HCT116 (cell line): ENCODE measurements around the gene UVRAG. TPM values are rescaled to one million over a fixed set of nuclear protein-coding genes. Genes with fewer than 3 reads are reported as not detected.

Experiments used
- ATAC-seq: fragments of 200-7000 bp; cut with Tn5 transposase; 2 replicates; pipeline ENCODE4 v1.9.1; 2020; ENCODE audit warnings: mild to moderate bottlenecking, moderate library complexity
- BruUV-seq: library from RNA; stranded (reverse); fragments of 400-500 nt; replicated peaks from 2 replicates; lab custom pipeline; 2021; lab: Mats Ljungman, UMichigan
- CTCF ChIA-PET: fragments of 300-600 bp; sonication (Branson Sonifier 250); formaldehyde crosslinking; loops from one replicate; lab custom pipeline; 2021; ENCODE audit warnings: antibody characterized with exemption; lab: Charles Lee
- POLR2A ChIA-PET: fragments of 300-600, 350-600 bp; sonication (Branson Sonifier 250); formaldehyde crosslinking; loops from one replicate; lab custom pipeline; 2021; ENCODE audit warnings: antibody characterized with exemption; lab: Charles Lee
- RAD21 ChIA-PET, 2 experiments: fragments of 300-600 bp; sonication (Branson Sonifier 250); formaldehyde crosslinking; loops; one replicate each; lab custom pipeline; 2023; ENCODE audit warnings: low total read pairs in 2 of 2; ENCODE audit not compliant: uncharacterized antibody in 2 of 2, unreplicated experiment in 2 of 2, low non-redundant PET in 1 of 2; lab: Charles Lee
- DNase-seq: peaks from one replicate; pipeline ENCODE4 v3.0.0-alpha.2; 2010; ENCODE audit warnings: low read depth, low spot score
- H2AFZ ChIP-seq: fragments of 200-600 bp; shearing (Covaris generic), sonication (generic); 2 replicates; pipeline ENCODE4 v1.6.1; 2017; ENCODE audit warnings: low read depth, mixed run types, mixed read lengths, antibody characterized with exemption, low read length; ENCODE audit not compliant: poor library complexity, severe bottlenecking
- H3K27ac ChIP-seq: 2 replicates; pipeline ENCODE4 v1.5.1; 2012; ENCODE audit warnings: low read depth, low read length
- H3K27me3 ChIP-seq: fragments of 200-600 bp; sonication (generic); 2 replicates; pipeline ENCODE4 v1.6.1; 2016; ENCODE audit warnings: mixed run types, low read length, mixed read lengths; ENCODE audit not compliant: insufficient read depth
- H3K36me3 ChIP-seq, 2 experiments: fragments of 200-500 bp in 1 of 2; fragments of 200-600 bp in 1 of 2; sonication (Bioruptor generic) in 1 of 2; sonication (generic) in 1 of 2; 2 replicates each; pipeline versions ENCODE4 v1.5.1 to v1.6.1; 2014 to 2016; ENCODE audit warnings: low read length in 2 of 2, inconsistent platforms in 1 of 2, mixed read lengths in 1 of 2, mixed run types in 1 of 2; ENCODE audit not compliant: insufficient read depth in 2 of 2, control insufficient read depth in 1 of 2
- H3K4me1 ChIP-seq, 2 experiments: fragments of 200-600 bp in 1 of 2; sonication (generic) in 1 of 2; 2 replicates each; pipeline versions ENCODE4 v1.5.1 to v1.6.1; 2012 to 2017; ENCODE audit warnings: low read length in 2 of 2, inconsistent platforms in 1 of 2, mild to moderate bottlenecking in 1 of 2, mixed read lengths in 1 of 2, mixed run types in 1 of 2, moderate library complexity in 1 of 2; ENCODE audit not compliant: insufficient read depth in 2 of 2, control insufficient read depth in 1 of 2
- H3K4me2 ChIP-seq: fragments of 200-600 bp; sonication (generic); 2 replicates; pipeline ENCODE4 v1.6.1; 2017; ENCODE audit warnings: mixed run types, low read length, mixed read lengths
- H3K4me3 ChIP-seq, 2 experiments: fragments of 200-600 bp in 1 of 2; sonication (generic) in 1 of 2; replicated peaks in 1 of 2; 2 replicates each; pipeline ENCODE4 v1.5.1; 2011 to 2016; ENCODE audit warnings: low read length in 2 of 2, control low read depth in 1 of 2, low read depth in 1 of 2, mild to moderate bottlenecking in 1 of 2, mixed read lengths in 1 of 2, mixed run types in 1 of 2
- H3K79me2 ChIP-seq: fragments of 200-600 bp; sonication (generic); 2 replicates; pipeline ENCODE4 v1.6.1; 2017; ENCODE audit warnings: mild to moderate bottlenecking, mixed run types, low read length, moderate library complexity, mixed read lengths; ENCODE audit not compliant: insufficient read depth
- H3K9ac ChIP-seq: fragments of 200-600 bp; sonication (generic); 2 replicates; pipeline ENCODE4 v1.6.1; 2016; ENCODE audit warnings: low read length, mixed read lengths
- H3K9me2 ChIP-seq: fragments of 200-600 bp; sonication (generic), shearing (Covaris generic); 2 replicates; pipeline ENCODE4 v1.6.1; 2017; ENCODE audit warnings: mixed run types, mild to moderate bottlenecking, moderate library complexity; ENCODE audit not compliant: insufficient read depth
- H3K9me3 ChIP-seq, 2 experiments: fragments of 200-500 bp in 1 of 2; fragments of 200-600 bp in 1 of 2; sonication (Bioruptor generic) in 1 of 2; sonication (generic) in 1 of 2; 2 replicates each; pipeline ENCODE4 v1.6.1; 2014 to 2017; ENCODE audit warnings: low read length in 2 of 2, mixed read lengths in 2 of 2, inconsistent platforms in 1 of 2, low read depth in 1 of 2, mild to moderate bottlenecking in 1 of 2, mixed run types in 1 of 2, moderate library complexity in 1 of 2; ENCODE audit not compliant: control insufficient read depth in 1 of 2, insufficient read depth in 1 of 2
- H4K20me1 ChIP-seq: fragments of 200-600 bp; sonication (generic), shearing (Covaris generic); 2 replicates; pipeline ENCODE4 v1.6.1; 2017; ENCODE audit warnings: mixed run types, mild to moderate bottlenecking, moderate library complexity; ENCODE audit not compliant: insufficient read depth
- CBX3 ChIP-seq: IDR thresholded peaks from 2 replicates; pipeline ENCODE4 v1.6.1; 2012; ENCODE audit warnings: low read depth
- CTCF ChIP-seq, 3 experiments: fragments of 200-600 bp in 1 of 3; sonication (generic) in 1 of 3; IDR thresholded peaks in 2 of 3; conservative IDR thresholded peaks in 1 of 3; 2 replicates each; pipeline ENCODE4 v1.5.1; 2012 to 2017; ENCODE audit warnings: low read depth in 2 of 3, low read length in 2 of 3, antibody characterized with exemption in 1 of 3, borderline replicate concordance in 1 of 3, control low read depth in 1 of 3, mild to moderate bottlenecking in 1 of 3, mixed read lengths in 1 of 3, mixed run types in 1 of 3, moderate library complexity in 1 of 3; ENCODE audit not compliant: insufficient read depth in 1 of 3
- ELF1 ChIP-seq: IDR thresholded peaks from 2 replicates; pipeline ENCODE4 v1.6.1; 2012; ENCODE audit warnings: low read depth, borderline replicate concordance
- EZH2 ChIP-seq: fragments of 200-600 bp; sonication (generic); IDR thresholded peaks from 2 replicates; pipeline ENCODE4 v1.6.1; 2017; ENCODE audit warnings: antibody characterized with exemption, mixed run types
- MAX ChIP-seq: IDR thresholded peaks from 2 replicates; pipeline ENCODE4 v1.6.1; 2012
- SRF ChIP-seq: IDR thresholded peaks from 2 replicates; pipeline ENCODE4 v1.6.1; 2012; ENCODE audit warnings: low read depth
- YY1 ChIP-seq: IDR thresholded peaks from 2 replicates; pipeline ENCODE4 v1.6.1; 2011; ENCODE audit warnings: low read length, low read depth, moderate library complexity, mild to moderate bottlenecking; ENCODE audit not compliant: insufficient replicate concordance; ENCODE audit errors: extremely low read depth
- ZBTB33 ChIP-seq: IDR thresholded peaks from 2 replicates; pipeline ENCODE4 v1.6.1; 2011; ENCODE audit warnings: mild to moderate bottlenecking, low read length, moderate library complexity; ENCODE audit not compliant: insufficient replicate concordance; ENCODE audit errors: extremely low read depth
- ZFX ChIP-seq: fragments of 450-650 bp; IDR thresholded peaks from 2 replicates; pipeline ENCODE4 v1.6.1; 2017
- ZNF274 ChIP-seq: fragments of 200-500 bp; sonication (Bioruptor generic); IDR thresholded peaks from 2 replicates; pipeline ENCODE4 v1.6.1; 2014; ENCODE audit warnings: mild to moderate bottlenecking, low read depth, low read length, inconsistent platforms
- intact Hi-C: fragments of 100-400 bp; cut with micrococcal nuclease; formaldehyde crosslinking; loops from 2 replicates; pipeline ENCODE4 v1.10.0; 2022
- total RNA-seq: library from RNA; stranded (reverse); gene quantifications from one replicate; pipeline ENCODE4 v1.2.1, GENCODE V29; 2021; ENCODE audit not compliant: unreplicated experiment

UVRAG gene
- total RNA-seq, 1 experiment from 2014 or later = 12.3 TPM

GRCh38 chr11:75784085-75784478 lies 30.9 kb upstream of the UVRAG start:
- H3K9ac ChIP-seq = no peak overlapping the region
- no peak overlapping the region for H3K4me3 ChIP-seq
- H2AFZ ChIP-seq = no peak overlapping the region
- H3K4me2 ChIP-seq = no peak overlapping the region
- H3K27me3 ChIP-seq = no peaks in the 10 kb centered on the region
- H4K20me1 ChIP-seq = no peaks in the 10 kb centered on the region
- no peaks in the 10 kb centered on the region for H3K79me2 ChIP-seq
- no peaks in the 10 kb centered on the region for H3K9me2 ChIP-seq
- ChIA-PET CTCF (no interaction called here), POLR2A (no interaction called here), RAD21 (no interaction called here)
- H3K9me3 ChIP-seq = no peaks in the 10 kb centered on the region
- intact Hi-C loops = no loop called here
- H3K36me3 ChIP-seq = no peaks in the 10 kb centered on the region
- ATAC-seq = no peak
- no peak overlapping the region for H3K27ac ChIP-seq
- peaks cover 0 to 7% of the 10 kb centered on the region in 2 experiments; a peak in 1 of 4 replicates for H3K4me1 ChIP-seq
- TF ChIP-seq ELF1 = no peak
- no peak for TF ChIP-seq YY1
- TF ChIP-seq EZH2 = no peak
- no peak for TF ChIP-seq ZNF274
- TF ChIP-seq CTCF (IDR thresholded peaks at IDR 0.05 in 2 of 3, conservative IDR thresholded peaks at IDR 0.05 in 1 of 3; ENCODE audit: borderline replicate concordance in 1 of 3, insufficient read depth in 1 of 3, low read depth in 2 of 3, low read length in 2 of 3) = no peak
- TF ChIP-seq ZFX = no peak
- no peak for TF ChIP-seq MAX
- TF ChIP-seq CBX3 = no peak
- no peak for TF ChIP-seq ZBTB33
- TF ChIP-seq SRF = no peak
- DNase-seq = no peak
- no TSS peak for BruUV-seq
